Loucy (cell line): ENCODE results near the gene SLC39A10.

Experiments
- H2AFZ ChIP-seq: fragments of 200-600 bp; sonication (generic); 2 replicates; pipeline ENCODE4 v1.6.0; 2016; ENCODE audit warnings: antibody characterized with exemption, mild to moderate bottlenecking, low read length, moderate library complexity
- H3F3A ChIP-seq: fragments of 200-600 bp; 2 replicates; pipeline ENCODE4 v1.6.0; 2016; ENCODE audit warnings: antibody characterized with exemption, low read depth, mild to moderate bottlenecking
- H3K27me3 ChIP-seq: fragments of 200-600 bp; sonication (generic); 2 replicates; pipeline ENCODE4 v1.6.1; 2014; ENCODE audit warnings: low read length, mild to moderate bottlenecking; ENCODE audit not compliant: insufficient read depth, poor library complexity, severe bottlenecking
- H3K36me3 ChIP-seq: fragments of 200-600 bp; sonication (generic); 2 replicates; pipeline ENCODE4 v1.6.1; 2016; ENCODE audit warnings: low read length; ENCODE audit not compliant: insufficient read depth
- H3K4me1 ChIP-seq: fragments of 200-600 bp; sonication (generic); 2 replicates; pipeline ENCODE4 v1.5.1; 2014; ENCODE audit warnings: low read length, mild to moderate bottlenecking; ENCODE audit not compliant: insufficient read depth, poor library complexity, severe bottlenecking
- H3K4me2 ChIP-seq: fragments of 200-600 bp; sonication (generic); 2 replicates; pipeline ENCODE4 v1.6.0; 2014; ENCODE audit warnings: antibody characterized with exemption, low read length, low read depth, mild to moderate bottlenecking; ENCODE audit not compliant: poor library complexity, severe bottlenecking
- H3K4me3 ChIP-seq: fragments of 200-600 bp; sonication (generic); 2 replicates; pipeline ENCODE4 v1.5.1; 2014; ENCODE audit warnings: low read length, mild to moderate bottlenecking, mixed read lengths; ENCODE audit not compliant: poor library complexity, severe bottlenecking
- H3K79me2 ChIP-seq: fragments of 200-600 bp; sonication (generic); 2 replicates; pipeline ENCODE4 v1.6.1; 2014; ENCODE audit warnings: low read length; ENCODE audit not compliant: insufficient read depth
- H3K9ac ChIP-seq: fragments of 200-600 bp; sonication (generic); 2 replicates; pipeline ENCODE4 v1.6.0; 2014; ENCODE audit warnings: mild to moderate bottlenecking, low read depth, low read length, moderate library complexity; ENCODE audit not compliant: poor library complexity, severe bottlenecking
- H3K9me2 ChIP-seq: fragments of 200-600 bp; sonication (generic); replicated peaks from 2 replicates; pipeline ENCODE4 v1.6.1; 2016; ENCODE audit warnings: low read depth, low read length, mixed read lengths
- H3K9me3 ChIP-seq: fragments of 200-600 bp; sonication (generic); 2 replicates; pipeline ENCODE4 v1.6.1; 2014; ENCODE audit warnings: mild to moderate bottlenecking, antibody characterized with exemption, low read length, low read depth; ENCODE audit not compliant: insufficient read depth
- H4K20me1 ChIP-seq: fragments of 200-600 bp; sonication (generic); 2 replicates; pipeline ENCODE4 v1.6.0; 2014; ENCODE audit warnings: antibody characterized with exemption, low read length, mild to moderate bottlenecking; ENCODE audit not compliant: insufficient read depth, poor library complexity, severe bottlenecking
- EZH2phosphoT487 ChIP-seq: fragments of 200-600 bp; IDR thresholded peaks from 2 replicates; pipeline ENCODE4 v1.6.1; 2018; ENCODE audit warnings: antibody characterized with exemption, mild to moderate bottlenecking, moderate library complexity, borderline replicate concordance
- TF ChIP-seq, protein P1 (sequence below): fragments of 200-600 bp; sonication (generic); conservative IDR thresholded peaks from 2 replicates; pipeline ENCODE4 v1.5.1; 2014; ENCODE audit warnings: mild to moderate bottlenecking, antibody characterized with exemption, low read length

Gene SLC39A10

GRCh38 chr2:195779491-195779890 is 122.5 kb downstream of the SLC39A10 start:
- H3K4me3 ChIP-seq: no peak overlapping the region
- H3K79me2 ChIP-seq: no peaks in the 10 kb centered on the region
- no peak overlapping the region for H2AFZ ChIP-seq
- TF ChIP-seq EZH2phosphoT487: no peak
- TF ChIP-seq, protein P1, sequence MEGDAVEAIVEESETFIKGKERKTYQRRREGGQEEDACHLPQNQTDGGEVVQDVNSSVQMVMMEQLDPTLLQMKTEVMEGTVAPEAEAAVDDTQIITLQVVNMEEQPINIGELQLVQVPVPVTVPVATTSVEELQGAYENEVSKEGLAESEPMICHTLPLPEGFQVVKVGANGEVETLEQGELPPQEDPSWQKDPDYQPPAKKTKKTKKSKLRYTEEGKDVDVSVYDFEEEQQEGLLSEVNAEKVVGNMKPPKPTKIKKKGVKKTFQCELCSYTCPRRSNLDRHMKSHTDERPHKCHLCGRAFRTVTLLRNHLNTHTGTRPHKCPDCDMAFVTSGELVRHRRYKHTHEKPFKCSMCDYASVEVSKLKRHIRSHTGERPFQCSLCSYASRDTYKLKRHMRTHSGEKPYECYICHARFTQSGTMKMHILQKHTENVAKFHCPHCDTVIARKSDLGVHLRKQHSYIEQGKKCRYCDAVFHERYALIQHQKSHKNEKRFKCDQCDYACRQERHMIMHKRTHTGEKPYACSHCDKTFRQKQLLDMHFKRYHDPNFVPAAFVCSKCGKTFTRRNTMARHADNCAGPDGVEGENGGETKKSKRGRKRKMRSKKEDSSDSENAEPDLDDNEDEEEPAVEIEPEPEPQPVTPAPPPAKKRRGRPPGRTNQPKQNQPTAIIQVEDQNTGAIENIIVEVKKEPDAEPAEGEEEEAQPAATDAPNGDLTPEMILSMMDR: no peak
- H3K9ac ChIP-seq: no peak overlapping the region
- no peaks in the 10 kb centered on the region for H3K9me2 ChIP-seq
- H3K9me3 ChIP-seq: no peaks in the 10 kb centered on the region
- H3K4me1 ChIP-seq: no peaks in the 10 kb centered on the region
- no peaks in the 10 kb centered on the region for H3F3A ChIP-seq
- H4K20me1 ChIP-seq: no peaks in the 10 kb centered on the region
- no peak overlapping the region for H3K4me2 ChIP-seq
- no peaks in the 10 kb centered on the region for H3K27me3 ChIP-seq
- no peaks in the 10 kb centered on the region for H3K36me3 ChIP-seq

- TF ChIP-seq, protein P1: no peak
- no peak for TF ChIP-seq EZH2phosphoT487
- Histone ChIP-seq H3K36me3 (no peaks in the 10 kb centered on the region), H3K4me2 (no peak overlapping the region), H3K27me3 (no peaks in the 10 kb centered on the region), H4K20me1 (no peaks in the 10 kb centered on the region), H3F3A (no peaks in the 10 kb centered on the region), H3K9me2 (no peaks in the 10 kb centered on the region), H3K9me3 (no peaks in the 10 kb centered on the region), H3K79me2 (no peaks in the 10 kb centered on the region), H3K9ac (no peak overlapping the region), H3K4me1 (no peaks in the 10 kb centered on the region), H3K4me3 (no peak overlapping the region), H2AFZ (no peak overlapping the region)
Observed at GRCh38 chr2:195782156-195782555, 125.1 kb downstream of the SLC39A10 start.
